HUDEP-2 (cell line): Measurements from ENCODE around the gene ST14.
"Not testable (repeated sequence)": the region's sequence is repeated elsewhere in the genome, so short reads cannot be mapped to it uniquely, and the experiment has no call there.

Experiments used
- DNase-seq, 76 experiments: peaks; one replicate each; lab custom pipeline; 2025; ENCODE audit not compliant: unreplicated experiment in 76 of 76; lab: John Stamatoyannopoulos, UW

The ST14 gene

GRCh38 chr11:130218501-130219070 lies 59.0 kb downstream of the ST14 start:
- DNase-seq, result no peak

GRCh38 chr11:130219148-130219547 lies 59.6 kb downstream of the ST14 start:
- no peak for DNase-seq

GRCh38 chr11:130220311-130221035 lies 60.9 kb downstream of the ST14 start:
- no peak for DNase-seq

GRCh38 chr11:130223291-130223971 lies 63.8 kb downstream of the ST14 start:
- DNase-seq, result no peak

- DNase-seq, result no peak
Measured at GRCh38 chr11:130227373-130227772, 67.8 kb downstream of the ST14 start.

GRCh38 chr11:130233486-130233885 lies 73.9 kb downstream of the ST14 start:
- not testable (repeated sequence) for DNase-seq

GRCh38 chr11:130233888-130234287 lies 74.3 kb downstream of the ST14 start:
- not testable (repeated sequence) for DNase-seq

GRCh38 chr11:130234315-130234714 lies 74.7 kb downstream of the ST14 start:
- DNase-seq, result no peak

GRCh38 chr11:130237282-130238006 lies 77.9 kb downstream of the ST14 start:
- no peak for DNase-seq

- DNase-seq, result peak in 1 of 76 experiments; percentile 2
Measured at GRCh38 chr11:130241713-130242112, 82.1 kb downstream of the ST14 start.

- no peak for DNase-seq
Measured at GRCh38 chr11:130243816-130244215, 84.2 kb downstream of the ST14 start.

GRCh38 chr11:130244848-130245247 lies 85.3 kb downstream of the ST14 start:
- peak in 1 of 76 experiments; percentile 25 for DNase-seq

GRCh38 chr11:130245375-130245774 lies 85.8 kb downstream of the ST14 start:
- peak in 72 of 76 experiments; percentile 13 to 94 (median 78) for DNase-seq

GRCh38 chr11:130246270-130246669 lies 86.7 kb downstream of the ST14 start:
- peak in 1 of 76 experiments; percentile 33 for DNase-seq

- DNase-seq, result peak in 1 of 76 experiments; percentile 33
Measured at GRCh38 chr11:130246738-130247137, 87.2 kb downstream of the ST14 start.

- no peak for DNase-seq
Measured at GRCh38 chr11:130247319-130247718, 87.7 kb downstream of the ST14 start.

- no peak for DNase-seq
Measured at GRCh38 chr11:130249371-130249770, 89.8 kb downstream of the ST14 start.

- not testable (repeated sequence) for DNase-seq
Measured at GRCh38 chr11:130249929-130250328, 90.3 kb downstream of the ST14 start.

GRCh38 chr11:130251763-130252162 lies 92.2 kb downstream of the ST14 start:
- DNase-seq, result not testable (repeated sequence)
